HG02623 (cell line): Measurements from ENCODE around the gene TMEM51.

Experiments used
- ATAC-seq: cut with Tn5 transposase; IDR thresholded peaks from one replicate; pipeline ENCODE4 v1.9.1; 2021; ENCODE audit warnings: moderate library complexity; ENCODE audit not compliant: unreplicated experiment

Gene TMEM51, protein sequence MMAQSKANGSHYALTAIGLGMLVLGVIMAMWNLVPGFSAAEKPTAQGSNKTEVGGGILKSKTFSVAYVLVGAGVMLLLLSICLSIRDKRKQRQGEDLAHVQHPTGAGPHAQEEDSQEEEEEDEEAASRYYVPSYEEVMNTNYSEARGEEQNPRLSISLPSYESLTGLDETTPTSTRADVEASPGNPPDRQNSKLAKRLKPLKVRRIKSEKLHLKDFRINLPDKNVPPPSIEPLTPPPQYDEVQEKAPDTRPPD

DNA sequence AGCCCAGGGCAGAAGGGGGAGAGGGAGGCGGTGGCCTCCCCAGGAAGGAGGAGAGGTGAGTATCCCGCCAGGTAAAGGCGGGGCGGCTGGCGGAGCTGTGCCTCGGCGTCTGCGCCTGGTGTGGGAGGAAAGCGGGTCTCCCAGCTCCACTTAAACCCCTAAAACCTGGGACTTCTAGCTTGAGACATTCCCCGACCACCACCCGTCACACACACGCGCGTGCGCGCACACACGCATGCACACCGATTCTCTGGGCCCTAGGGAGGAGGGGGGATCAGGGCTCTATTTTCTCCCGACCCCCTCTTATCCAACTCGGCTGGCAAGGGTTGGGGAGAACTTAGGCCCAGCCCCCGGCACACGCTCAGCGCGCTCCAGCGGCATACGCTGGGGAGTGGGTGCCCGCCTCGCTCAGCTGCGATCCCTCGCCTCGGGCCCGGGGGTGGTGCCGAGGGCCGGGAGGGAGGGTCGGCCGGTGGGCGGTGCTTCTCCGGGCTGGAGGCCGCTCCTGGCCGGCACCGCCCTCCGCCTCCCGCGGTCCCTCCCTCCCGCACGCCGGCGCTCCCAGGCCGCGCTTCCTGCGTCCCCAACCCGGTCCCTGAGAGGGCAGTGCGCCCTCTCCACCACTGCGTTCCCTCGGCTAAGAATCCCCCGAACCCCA is at the start of gene TMEM51:
Gene TMEM51, plus strand, starts transcription at position 564 of the 658 bp plus-strand sequence. CDS start 61,341 bp downstream, outside the sequence.
- no peak for ATAC-seq

DNA sequence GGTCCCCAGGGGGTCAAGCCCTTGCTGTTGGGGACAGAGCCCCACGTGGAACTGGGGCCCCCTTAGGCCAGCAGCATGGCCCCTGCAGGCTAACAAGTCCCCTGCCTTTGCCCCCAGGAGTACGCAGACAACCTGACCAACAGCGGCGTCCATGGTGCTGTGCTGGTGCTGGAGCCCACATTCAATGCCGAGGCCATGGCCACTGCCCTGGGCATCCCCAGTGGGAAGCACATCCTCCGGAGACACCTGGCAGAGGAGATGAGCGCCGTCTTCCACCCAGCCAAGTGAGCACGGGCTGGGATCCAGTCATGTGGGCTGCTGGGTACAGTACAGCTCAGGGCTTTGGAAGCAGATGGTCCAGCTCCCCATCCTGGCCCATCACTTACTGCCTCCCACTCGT is 49.6 kb upstream of the TMEM51 start:
- ATAC-seq = no peak

DNA sequence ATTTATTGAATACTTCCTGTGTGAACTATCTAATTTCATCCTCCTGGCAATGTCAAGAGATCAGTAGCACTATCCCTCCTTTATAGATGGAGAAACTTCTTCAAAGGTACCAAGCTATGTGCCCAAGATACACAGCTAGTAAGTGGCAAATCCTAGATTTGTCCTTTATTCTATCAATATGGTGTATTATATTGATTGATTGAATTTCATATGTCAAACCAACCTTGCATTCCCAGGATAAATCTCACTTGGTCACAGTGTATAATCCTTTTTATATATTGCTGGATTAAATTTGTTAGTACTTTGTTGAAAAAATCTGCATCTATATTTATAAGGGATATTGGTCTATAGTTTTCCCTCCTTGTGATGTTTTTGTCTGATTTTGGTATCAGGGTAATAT is 48.8 kb upstream of the TMEM51 start:
- ATAC-seq = no peak

DNA sequence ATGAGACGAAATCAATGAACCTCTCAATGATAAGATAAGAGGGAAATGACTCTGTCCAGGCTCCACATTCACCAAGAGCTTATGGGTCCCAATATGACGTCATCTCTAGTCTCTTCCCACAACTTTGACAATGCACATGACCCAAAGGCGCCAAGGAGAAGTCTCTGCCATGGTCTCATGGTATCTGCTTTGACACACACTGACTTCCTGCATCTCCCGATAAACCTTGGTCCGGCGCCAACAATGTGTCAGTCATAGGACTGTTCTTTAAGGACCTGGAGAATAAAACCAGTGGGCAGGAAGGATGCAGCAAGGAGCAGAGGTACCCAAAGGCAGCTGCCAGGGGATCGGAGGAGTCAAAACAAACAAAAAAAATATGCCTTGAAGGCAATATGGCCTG is 46.9 kb upstream of the TMEM51 start:
- ATAC-seq = no peak

DNA sequence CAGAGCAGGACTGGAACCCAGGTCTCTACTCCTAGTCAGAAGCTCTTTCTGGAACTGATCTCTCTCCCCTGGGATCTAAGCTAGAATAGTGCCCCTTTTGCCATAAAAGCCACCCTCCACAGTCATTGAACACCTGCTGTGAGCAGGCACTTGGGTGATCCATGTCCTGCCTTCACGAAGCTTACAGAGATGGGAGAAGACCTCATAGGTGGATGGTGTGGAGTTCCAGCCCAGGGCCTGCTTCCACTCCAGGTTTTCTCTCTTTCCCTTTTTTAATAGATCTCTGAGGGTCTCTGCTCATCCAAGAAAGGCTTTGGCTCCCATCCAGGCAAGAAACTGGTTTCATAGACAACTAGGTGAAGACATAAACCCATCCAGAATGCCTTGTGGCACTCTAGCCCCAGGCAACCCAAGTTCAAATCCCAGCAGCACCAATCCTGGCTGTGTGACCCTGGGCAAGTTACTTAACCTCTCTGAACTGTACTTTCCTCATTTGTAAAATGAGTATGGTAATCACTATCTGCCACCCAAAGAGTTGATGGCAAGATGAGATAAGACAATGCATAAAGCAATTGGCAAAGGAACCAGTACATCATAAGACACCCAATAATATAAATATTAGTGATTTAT is 46.4 kb upstream of the TMEM51 start:
- ATAC-seq = no peak

DNA sequence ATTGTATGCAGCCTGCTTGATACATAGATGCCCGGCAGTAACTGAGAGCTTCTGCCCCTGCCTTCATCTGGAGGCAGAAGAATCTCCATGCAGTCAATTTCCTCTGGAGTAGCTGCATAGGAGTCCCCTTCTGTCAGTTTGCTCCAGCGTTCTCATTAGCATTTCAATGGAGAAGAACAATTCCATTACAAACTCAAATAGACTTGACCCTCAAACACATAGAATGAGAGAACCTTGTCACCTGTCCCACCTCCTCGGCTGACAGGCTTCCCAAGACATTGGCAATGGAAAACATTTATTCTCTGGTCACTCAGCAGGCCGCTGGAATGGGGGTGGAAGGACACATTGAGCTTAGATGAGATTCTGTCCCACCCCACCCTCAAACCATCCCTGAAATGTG is 45.6 kb upstream of the TMEM51 start:
- ATAC-seq = no peak

DNA sequence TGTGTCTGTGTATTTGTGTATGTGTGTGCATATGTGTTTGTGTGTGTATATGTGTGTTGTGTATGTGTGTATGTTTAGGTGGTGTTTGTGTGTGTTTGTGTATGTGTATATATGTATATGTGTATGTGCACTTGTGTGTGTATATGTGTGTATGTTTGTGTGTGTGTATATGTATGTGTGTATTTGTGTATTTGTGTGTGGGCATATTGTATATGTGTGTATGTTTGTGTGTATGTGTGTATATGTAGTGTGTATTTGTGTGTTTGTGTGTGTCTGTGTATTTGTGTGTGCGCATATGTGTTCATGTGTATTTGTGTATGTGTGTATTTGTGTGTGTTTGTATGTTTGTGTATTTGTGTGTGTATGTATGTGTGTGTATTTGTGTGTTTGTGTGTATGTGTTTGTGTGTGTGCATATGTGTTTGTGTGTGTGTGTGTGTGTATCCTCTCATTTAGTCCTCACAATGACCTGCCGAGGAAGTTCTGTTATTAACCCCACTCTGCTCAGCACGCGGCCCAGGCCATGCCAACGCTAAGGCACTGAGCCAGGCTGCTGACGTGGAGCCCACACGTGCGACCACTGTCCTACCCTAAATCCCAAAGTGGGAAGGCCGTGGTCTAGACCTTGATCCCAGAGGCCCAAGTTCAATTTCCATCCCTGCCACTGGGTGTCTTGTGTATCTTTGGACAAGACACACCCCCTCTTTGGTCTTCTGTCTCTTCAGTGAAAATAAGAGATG is 43.2 kb upstream of the TMEM51 start:
- no peak for ATAC-seq

DNA sequence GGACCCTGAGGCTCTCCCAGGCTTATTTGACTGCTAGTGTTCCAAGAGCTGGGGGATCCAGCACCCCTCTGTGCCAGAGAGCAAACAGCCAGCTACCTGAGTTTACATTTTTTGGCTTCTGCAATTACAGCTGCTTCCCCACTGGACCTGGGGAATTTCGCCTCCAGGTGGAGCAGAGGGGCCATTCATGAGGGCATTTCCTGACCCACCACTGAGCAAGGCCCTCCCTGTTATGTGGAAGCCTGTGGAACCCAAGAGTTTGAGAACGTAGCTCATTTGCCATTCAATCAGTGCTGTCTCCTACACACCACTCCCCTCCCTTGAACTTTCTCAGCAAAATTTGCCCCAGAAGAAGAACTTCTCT is 42.7 kb upstream of the TMEM51 start:
- ATAC-seq = no peak

DNA sequence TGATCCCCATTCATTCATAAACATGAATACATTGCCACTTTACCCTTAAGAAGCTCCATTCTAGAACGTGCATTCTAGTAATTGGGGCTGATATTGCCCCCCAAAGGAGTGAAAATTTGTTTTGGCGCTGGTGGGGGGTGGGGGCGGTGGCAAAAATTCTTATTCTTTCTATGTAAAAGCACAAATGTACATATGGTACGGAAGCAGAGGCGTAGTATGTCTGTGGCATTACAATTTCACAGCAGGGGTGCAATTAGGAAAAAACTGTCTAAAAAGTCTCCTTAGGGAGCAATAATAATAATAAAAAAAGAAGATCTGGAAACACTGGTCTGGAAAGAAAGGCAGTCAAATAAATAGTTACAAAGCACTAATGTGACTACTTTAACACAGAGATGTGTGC is 40.4 kb upstream of the TMEM51 start:
- ATAC-seq = no peak

DNA sequence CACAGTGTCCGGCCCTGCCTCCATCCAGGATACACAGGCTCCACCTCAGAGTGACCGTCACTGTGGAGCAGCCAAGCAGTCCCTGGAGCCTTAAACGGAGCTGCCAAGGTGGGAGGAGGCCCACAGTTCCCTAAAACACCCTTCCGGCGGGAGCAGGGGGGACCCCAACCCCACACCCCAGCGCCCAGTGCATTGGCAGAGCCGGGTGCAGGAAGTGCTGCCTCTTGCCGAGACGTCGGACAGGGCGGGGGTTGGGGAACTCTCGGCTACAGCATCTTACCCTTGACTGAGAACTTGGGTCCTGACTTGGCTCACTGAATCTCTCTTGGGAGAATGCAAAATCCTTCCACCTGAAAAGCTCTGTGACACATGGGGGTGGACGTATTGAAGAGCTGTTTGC is 38.7 kb upstream of the TMEM51 start:
- no peak for ATAC-seq

DNA sequence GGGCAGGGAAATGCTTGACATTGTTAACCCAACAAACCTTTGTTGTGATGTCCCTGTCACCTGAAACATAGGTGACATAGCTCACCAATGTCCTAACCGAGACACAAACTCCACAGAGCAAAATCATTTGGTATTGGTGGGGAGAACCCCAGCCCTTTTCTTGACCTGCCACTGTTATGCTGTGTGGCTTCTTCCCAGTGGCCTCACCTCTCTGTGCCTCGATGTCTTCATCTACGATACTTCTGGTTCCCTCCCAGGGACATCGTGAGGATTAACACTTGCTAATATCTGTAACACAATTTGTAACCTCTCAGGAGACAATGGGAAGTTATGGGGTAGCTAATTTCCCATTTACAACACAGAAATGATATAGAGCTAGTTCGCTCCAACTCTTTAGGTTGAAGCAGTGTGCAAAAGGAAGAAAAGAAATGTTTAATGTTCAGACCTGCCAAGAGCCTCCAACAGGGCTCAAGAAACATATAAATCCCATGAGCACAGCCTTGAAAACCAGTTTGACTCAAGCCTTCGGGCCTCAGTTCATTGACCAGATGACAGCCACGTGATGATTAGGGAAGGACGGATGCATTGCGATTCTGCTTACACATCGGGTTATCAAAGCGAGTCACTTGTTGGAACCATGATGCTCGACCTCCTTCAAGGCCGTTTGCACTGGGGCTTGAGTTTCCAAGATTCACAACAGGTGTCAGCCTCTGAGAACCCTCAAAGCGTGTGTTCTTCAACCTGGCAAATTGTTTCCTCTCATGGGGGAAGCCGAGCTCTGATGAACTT is 37.8 kb upstream of the TMEM51 start:
- no peak for ATAC-seq

DNA sequence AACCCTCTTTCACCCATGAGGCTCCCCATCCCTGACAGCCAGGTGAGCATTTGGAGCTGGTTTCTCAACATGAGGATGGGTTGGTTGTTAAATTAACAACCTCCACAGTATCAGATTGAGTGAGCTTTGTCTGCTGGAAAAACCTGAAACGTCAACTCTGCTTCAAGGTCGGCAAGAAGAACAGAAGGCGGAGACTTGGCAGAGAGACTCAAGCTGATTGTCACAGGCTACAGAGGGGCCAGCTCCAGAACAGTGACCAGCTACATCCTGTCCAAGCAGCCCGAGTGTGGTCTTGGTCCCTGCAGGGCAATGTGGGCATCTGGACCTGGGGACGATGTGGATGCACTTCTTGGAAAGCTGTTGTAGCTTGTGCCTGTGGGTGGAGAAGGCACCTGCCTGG is 36.6 kb upstream of the TMEM51 start:
- no peak for ATAC-seq

DNA sequence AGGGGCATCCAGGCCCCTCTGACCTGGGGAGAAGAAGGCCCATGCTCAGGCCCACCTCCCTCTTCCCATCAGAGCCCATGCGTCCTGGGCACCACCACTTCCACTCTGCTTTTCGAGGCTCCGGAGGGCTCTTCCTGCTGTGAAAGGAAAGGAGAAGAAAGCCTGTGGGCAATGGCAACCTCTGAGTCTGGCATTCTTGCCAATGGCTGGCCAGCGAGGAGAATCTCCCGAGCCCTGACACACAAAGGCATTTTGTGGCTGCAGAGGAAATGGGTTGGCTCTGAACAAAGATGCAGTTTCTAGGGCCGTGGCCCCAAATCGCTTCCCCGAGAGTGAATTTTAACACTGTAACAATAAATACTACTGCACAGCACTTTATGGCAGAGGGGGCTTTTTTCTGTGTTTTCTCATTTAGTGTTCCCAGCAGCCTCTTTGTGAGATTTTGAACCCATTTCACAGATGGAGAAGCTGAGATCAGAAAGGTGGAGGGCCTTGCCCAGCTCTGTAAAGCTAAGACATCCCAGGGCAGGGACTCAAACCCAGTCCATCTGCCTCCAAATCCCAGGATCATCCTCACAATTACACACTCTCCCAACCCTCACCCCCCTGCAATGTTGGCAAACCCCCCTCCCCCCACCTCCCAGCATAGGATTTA is 35.7 kb upstream of the TMEM51 start:
- no peak for ATAC-seq

DNA sequence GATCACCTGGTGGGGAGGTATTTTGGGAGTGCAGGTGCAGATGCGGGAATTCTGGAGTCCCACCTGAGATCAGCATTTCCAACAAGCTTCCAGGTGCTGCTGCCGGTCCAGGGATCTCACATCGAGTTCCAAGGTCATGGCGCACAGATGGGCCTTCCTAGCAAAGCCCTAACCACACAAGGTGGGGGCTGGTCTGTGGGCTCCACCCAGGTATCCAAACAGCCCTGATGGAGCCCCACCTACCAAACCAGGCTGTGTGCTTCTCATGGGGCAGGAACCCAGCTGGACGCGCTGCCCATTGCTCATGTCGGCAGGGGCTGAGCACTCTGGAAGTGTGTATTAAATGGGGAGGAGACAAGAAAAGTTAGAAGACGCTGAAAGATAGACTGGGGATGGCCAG is 35.0 kb upstream of the TMEM51 start:
- ATAC-seq = no peak

DNA sequence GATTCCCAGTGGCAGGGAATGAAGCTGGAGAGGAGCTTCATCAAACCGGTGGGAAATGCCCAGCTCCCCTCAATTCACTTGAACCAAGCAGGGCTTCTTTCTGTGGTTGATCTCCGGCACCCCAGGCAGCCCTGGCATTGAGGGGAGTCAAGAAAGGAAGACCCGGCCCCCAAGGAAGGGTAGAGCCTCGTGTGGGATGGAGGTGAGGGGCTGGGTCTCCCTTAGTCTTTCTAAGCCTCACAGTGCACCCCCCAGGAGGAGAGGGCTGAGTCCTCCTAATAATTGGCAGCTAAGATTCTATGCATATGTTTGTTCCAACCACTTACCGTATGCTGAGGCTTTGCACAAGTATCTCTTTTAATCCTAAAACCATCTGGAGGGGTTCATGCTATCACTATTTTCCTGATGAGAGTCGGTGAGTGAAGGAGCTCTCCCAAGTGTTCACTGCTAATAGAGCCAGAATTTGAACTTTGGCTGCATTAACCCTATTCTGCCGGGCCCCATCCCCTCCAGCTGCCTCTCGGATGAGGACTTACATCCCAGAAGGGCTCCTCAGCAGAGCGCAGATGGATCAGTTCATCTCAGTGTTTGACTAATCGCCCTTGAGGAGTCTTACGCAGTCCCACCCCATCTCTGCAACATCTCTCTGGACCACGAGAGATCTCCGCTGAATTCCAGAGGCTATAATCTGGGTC is 33.1 kb upstream of the TMEM51 start:
- ATAC-seq = no peak

DNA sequence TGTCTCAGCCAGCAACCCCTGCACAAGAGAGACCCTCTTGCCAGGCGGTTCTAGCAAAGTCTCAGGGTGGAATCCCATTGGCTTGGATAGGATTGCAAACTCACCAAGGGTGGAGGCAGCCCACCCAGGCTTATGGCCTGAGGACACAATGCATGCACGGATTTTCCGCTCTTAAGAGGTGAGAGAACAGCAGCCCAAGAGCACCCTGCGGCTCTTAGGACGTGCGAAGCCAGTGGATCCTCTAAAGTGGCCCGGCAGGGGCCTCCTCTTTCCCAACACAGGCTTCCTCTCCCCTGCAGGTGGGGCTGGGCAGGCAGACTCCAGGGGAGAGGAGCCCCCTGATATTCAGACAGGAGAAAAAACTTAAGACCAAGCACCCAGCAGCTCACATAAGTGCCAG is 31.2 kb upstream of the TMEM51 start:
- no peak for ATAC-seq

DNA sequence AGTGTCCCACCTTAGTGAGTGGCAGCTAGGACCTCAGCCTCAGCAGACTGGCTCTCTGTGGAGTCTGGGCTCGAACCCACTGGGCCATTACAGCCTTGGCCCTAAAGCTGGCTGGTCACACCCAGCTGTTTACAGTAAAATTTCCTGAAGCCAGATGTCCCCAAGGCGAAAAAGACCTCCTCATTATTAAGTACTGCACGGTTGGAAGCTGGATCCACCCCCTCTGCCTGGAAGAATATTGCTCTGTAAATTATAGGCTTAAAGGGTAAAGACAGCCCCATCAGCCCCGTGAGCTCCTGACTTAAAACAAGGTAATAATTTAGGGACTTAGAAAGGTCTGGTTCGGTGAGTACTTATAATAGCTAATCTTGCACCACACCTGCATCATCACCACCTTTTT is 30.3 kb upstream of the TMEM51 start:
- no peak for ATAC-seq

DNA sequence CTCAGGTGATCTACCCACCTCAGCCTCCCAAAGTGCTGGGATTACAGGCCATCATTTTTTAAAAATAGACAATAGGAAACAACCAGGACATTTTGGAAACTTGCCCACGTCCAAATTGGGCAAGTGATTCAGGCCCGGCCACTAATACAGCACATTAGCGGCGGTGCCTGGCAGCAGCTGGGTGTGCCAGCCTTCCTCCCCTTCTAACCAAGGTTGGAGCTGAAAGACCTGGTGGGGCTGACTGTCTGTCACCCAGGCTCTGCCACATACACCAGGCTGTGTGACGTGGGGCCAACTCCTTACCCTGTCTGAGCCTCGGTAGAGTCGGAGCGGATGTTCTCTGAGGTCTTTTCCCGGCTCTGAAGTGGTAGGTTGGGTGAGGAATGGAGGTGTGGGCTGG is 29.6 kb upstream of the TMEM51 start:
- ATAC-seq = no peak

DNA sequence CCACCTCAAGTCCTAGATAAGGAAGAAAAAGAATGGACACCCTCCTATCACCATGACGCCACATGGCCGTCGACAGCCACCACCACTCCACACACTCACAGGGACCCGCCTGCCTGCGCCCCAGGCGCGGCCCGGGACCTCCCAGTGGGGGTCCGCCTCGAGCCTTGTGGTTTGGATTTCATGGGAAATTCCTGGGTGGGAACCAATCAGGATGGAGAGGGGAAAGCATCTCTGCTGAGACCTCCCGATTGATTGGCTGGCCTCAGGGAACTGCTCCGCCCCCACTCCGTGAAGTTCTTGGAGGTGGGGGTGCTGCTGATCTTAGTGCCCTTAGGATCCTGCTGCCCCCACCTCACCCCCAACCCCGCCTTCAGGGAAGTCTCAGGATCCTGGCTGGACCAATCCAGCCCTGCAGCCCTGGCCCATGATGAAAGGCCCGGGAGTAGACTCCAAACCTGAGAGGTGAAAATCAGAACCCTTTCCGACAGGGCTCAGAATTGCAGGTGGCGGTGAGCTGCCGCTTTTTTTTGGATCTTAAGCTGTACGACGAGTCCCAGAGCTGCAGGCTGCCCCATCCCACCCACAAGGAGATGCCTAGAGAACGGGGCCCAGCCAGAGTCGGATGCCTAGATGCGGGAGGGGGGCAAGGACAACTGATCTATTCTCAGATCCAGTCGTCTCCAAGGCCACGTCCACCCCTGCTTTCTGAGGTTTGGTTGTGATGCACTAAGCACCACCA is 29.0 kb upstream of the TMEM51 start:
- no peak for ATAC-seq
